Body of pancreas (tissue), 4 donors: Measurements from ENCODE around the gene BDKRB2. TPM values are rescaled to one million over a fixed set of nuclear protein-coding genes. Genes with fewer than 3 reads are reported as not detected.

Experiments used
- ATAC-seq: fragments of 150-250 bp; one replicate; pipeline ENCODE4 v1.9.1; 2016
- DNase-seq, 4 donors: peaks; one replicate each; pipeline ENCODE4 v3.0.0-alpha.2; 2019
- H3K27ac ChIP-seq, 4 donors: fragments of 200-600 bp; sonication (generic); 1 replicate in 3 of 4; 2 replicates in 1 of 4; pipeline versions ENCODE4 v1.5.1 to v1.6.1; 2016 to 2019; ENCODE audit warnings: mild to moderate bottlenecking in 1 of 4, mixed read lengths in 1 of 4, moderate library complexity in 1 of 4
- H3K27me3 ChIP-seq, 2 donors: fragments of 200-600 bp; sonication (generic); one replicate each; pipeline ENCODE4 v1.6.0; 2016; ENCODE audit warnings: mild to moderate bottlenecking in 1 of 2
- H3K36me3 ChIP-seq, 2 donors: fragments of 200-600 bp; sonication (generic); replicated peaks in 1 of 2; 2 replicates each; pipeline ENCODE4 v1.5.1; 2016; ENCODE audit warnings: low read depth in 2 of 2; ENCODE audit not compliant: insufficient read depth in 1 of 2
- H3K4me1 ChIP-seq: fragments of 200-600 bp; sonication (generic); one replicate; pipeline ENCODE4 v1.6.0; 2016
- H3K4me3 ChIP-seq, 2 donors: fragments of 200-600 bp; sonication (generic); 1 replicate in 1 of 2; 2 replicates in 1 of 2; pipeline ENCODE4 v1.5.1; 2016 to 2019
- H3K9me3 ChIP-seq, 3 donors: fragments of 200-600 bp; sonication (generic); 1 replicate in 2 of 3; 2 replicates in 1 of 3; pipeline ENCODE4 v1.5.1; 2016
- CTCF ChIP-seq, 7 experiments: fragments of 450-650 bp in 4 of 7; fragments of 200-600 bp in 3 of 7; sonication (generic) in 3 of 7; IDR thresholded peaks; one replicate each; pipeline ENCODE4 v1.5.1; 2016 to 2019; ENCODE audit warnings: antibody characterized with exemption in 7 of 7
- POLR2A ChIP-seq, 3 donors: fragments of 450-650 bp; IDR thresholded peaks; one replicate each; pipeline ENCODE4 v1.6.1; 2016; ENCODE audit warnings: antibody characterized with exemption in 3 of 3, mild to moderate bottlenecking in 2 of 3
- WGBS, 2 donors: methylation state at CpG; one replicate each; pipeline ENCODE4 v1.1.5; 2017; 5-methylcytosine and 5-hydroxymethylcytosine counted together
- intact Hi-C: fragments of 100-400 bp; cut with DNase I; formaldehyde crosslinking; loops from one replicate; pipeline ENCODE4 v1.15.1; 2023
- total RNA-seq, 2 donors: library from RNA; depleted of rRNA; stranded (reverse); fragments of >200 nt; gene quantifications; one replicate each; pipeline ENCODE4 v1.1.0, GENCODE V29; 2016

BDKRB2 gene
- total RNA-seq, 2 donors from 2014 or later: 9.6 to 11.4 TPM

GRCh38 chr14:96275177-96276112, 70.8 kb downstream of the BDKRB2 start:
- peak overlapping the region in 3 of 4 donors; percentile 49 to 74 (median 74) for H3K27ac ChIP-seq
- DNase-seq (peak; percentile 76 to 86 (median 81)), ATAC-seq (peak; percentile 74)
- intact Hi-C loops: no loop called here
- H3K9me3 ChIP-seq: no peaks in the 10 kb centered on the region
- no peaks in the 10 kb centered on the region for H3K27me3 ChIP-seq
- no peak overlapping the region for H3K4me3 ChIP-seq
- WGBS, 2 donors: 13% methylated on average over 17 of the region's 17 CpGs
- peaks cover 22% of the 10 kb centered on the region for H3K4me1 ChIP-seq
- TF ChIP-seq POLR2A (IDR thresholded peaks at IDR 0.05): no peak
- peak; percentile 83 to 93 (median 90) for TF ChIP-seq CTCF (IDR thresholded peaks at IDR 0.05)
- H3K36me3 ChIP-seq: no peaks in the 10 kb centered on the region

GRCh38 chr14:96277890-96278289, 73.3 kb downstream of the BDKRB2 start:
- TF ChIP-seq POLR2A (IDR thresholded peaks at IDR 0.05): no peak
- TF ChIP-seq CTCF (IDR thresholded peaks at IDR 0.05): no peak
- Histone ChIP-seq H3K4me1 (peaks cover 22% of the 10 kb centered on the region), H3K27me3 (no peaks in the 10 kb centered on the region), H3K27ac (no peak overlapping the region), H3K36me3 (no peaks in the 10 kb centered on the region), H3K9me3 (no peaks in the 10 kb centered on the region), H3K4me3 (no peak overlapping the region)
- DNase-seq (no peak), ATAC-seq (no peak)
- WGBS, 2 donors: 80 to 100% methylated on average over 1 of the region's 1 CpG
- intact Hi-C loops: no loop called here

- no peaks in the 10 kb centered on the region for H3K27me3 ChIP-seq
- no peak for DNase-seq
- intact Hi-C loops: no loop called here
- H3K4me1 ChIP-seq: peaks cover 14% of the 10 kb centered on the region
- H3K4me3 ChIP-seq: no peak overlapping the region
- H3K36me3 ChIP-seq: no peaks in the 10 kb centered on the region
- H3K27ac ChIP-seq: no peak overlapping the region
- ATAC-seq: no peak
- TF ChIP-seq POLR2A (IDR thresholded peaks at IDR 0.05) (no peak), CTCF (IDR thresholded peaks at IDR 0.05) (no peak)
- H3K9me3 ChIP-seq: no peaks in the 10 kb centered on the region
- 82 to 87% methylated on average over 8 of the region's 8 CpGs for WGBS, 2 donors
Measured at GRCh38 chr14:96279564-96279963, 74.9 kb downstream of the BDKRB2 start.

GRCh38 chr14:96280104-96280503, 75.5 kb downstream of the BDKRB2 start:
- 96 to 98% methylated on average over 2 of the region's 2 CpGs for WGBS, 2 donors

More at GRCh38 chr14:96280104-96280503, 75.5 kb downstream of the BDKRB2 start:
- Histone ChIP-seq H3K9me3 (no peaks in the 10 kb centered on the region), H3K36me3 (no peaks in the 10 kb centered on the region), H3K4me3 (no peak overlapping the region), H3K4me1 (peaks cover 17% of the 10 kb centered on the region), H3K27ac (no peak overlapping the region), H3K27me3 (no peaks in the 10 kb centered on the region)
- DNase-seq (no peak), ATAC-seq (no peak)
- TF ChIP-seq POLR2A (IDR thresholded peaks at IDR 0.05): no peak
- no peak for TF ChIP-seq CTCF (IDR thresholded peaks at IDR 0.05)
- intact Hi-C loops: no loop called here
